H1 (cell line): Measurements from ENCODE around the gene LARP1. TPM values are rescaled to one million over a fixed set of nuclear protein-coding genes. Genes with fewer than 3 reads are reported as not detected.

Source experiments
- CBX5 ChIP-seq: fragments of 300-800, 300-1000 bp; sonication (generic); IDR thresholded peaks from 2 replicates; pipeline ENCODE4 v1.7.1; 2016; ENCODE audit warnings: antibody characterized with exemption, low read length, low read depth
- FOSL1 ChIP-seq: IDR thresholded peaks from 2 replicates; pipeline ENCODE4 v1.6.1; 2011; ENCODE audit warnings: mild to moderate bottlenecking, low read depth, low read length, moderate library complexity; ENCODE audit not compliant: insufficient read depth
- KDM5A ChIP-seq: fragments of 200-600 bp; IDR thresholded peaks from 2 replicates; pipeline ENCODE4 v1.7.1; 2012; ENCODE audit warnings: mild to moderate bottlenecking, low read length, inconsistent platforms, mixed read lengths
- MAFK ChIP-seq: IDR thresholded peaks from 2 replicates; pipeline ENCODE4 v1.6.1; 2012; ENCODE audit warnings: low read depth, mild to moderate bottlenecking, improper control_type of control experiment, low read length
- SP1 ChIP-seq: IDR thresholded peaks from 2 replicates; pipeline ENCODE4 v1.6.1; 2011; ENCODE audit warnings: low read depth, low read length
- polyA plus RNA-seq, 7 experiments: library from polyadenylated mRNA; depleted of rRNA in 3 of 7; stranded (reverse) in 5 of 7; unstranded in 2 of 7; fragments of >200 nt in 5 of 7; fragments of 200-250 nt in 2 of 7; gene quantifications; 1 replicate in 5 of 7; 2 replicates in 1 of 7; 4 replicates in 1 of 7; pipeline versions ENCODE4 v1.2.1 to v1.2.3, GENCODE V29; 2011 to 2013; ENCODE audit warnings: missing spikeins in 2 of 7, mixed read lengths in 2 of 7
- total RNA-seq: library from RNA; stranded (reverse); fragmentation: NEBNext Ultra II Directional; extraction: Animal tissue kit (Norgen Biotek cat#: 25700); gene quantifications from 2 replicates; pipeline ENCODE4 v1.2.1, GENCODE V29; 2021

Gene LARP1
- total and polyA plus RNA-seq, 2 of the 8 experiments (the other 6 are each of a cell fraction or from before 2014, with no cell fraction given), result 106 to 422 TPM

DNA sequence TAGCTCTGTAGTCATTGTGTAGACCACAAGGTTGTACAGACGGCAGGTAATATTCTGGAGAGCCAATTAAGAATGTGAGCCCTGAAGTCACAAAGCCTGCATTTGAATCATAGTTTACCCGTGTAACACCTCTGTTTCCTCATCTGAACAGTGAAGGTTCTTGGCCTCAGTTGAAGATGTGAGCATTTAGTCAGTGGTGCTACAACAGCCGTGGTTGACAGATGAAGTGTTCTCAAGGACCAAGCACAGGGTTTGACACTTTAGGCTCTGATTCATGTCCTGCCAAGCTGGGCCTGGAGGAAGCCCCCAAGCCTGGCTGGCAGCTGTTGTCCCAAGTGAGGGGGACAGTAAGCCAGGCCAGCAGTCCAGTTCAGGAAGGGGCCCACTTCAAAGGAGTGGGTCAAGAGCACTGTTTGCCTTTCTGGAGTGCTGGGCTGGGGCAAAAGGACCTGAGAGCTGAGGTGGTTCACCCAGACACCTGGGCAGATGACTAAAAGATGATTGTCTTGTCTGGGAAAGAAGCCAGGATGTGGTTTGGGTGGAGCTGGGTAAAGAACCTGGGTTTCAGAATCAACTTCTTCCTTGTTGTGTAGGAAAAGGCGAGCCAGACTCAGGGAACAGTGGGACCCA is 74.5 kb downstream of the LARP1 start (continued):
- TF ChIP-seq CBX5 (no peak), KDM5A (no peak), MAFK (no peak), SP1 (no peak), FOSL1 (no peak)
